ENCODE results near the gene LCLAT1. TPM values are rescaled to one million over a fixed set of nuclear protein-coding genes. Genes with fewer than 3 reads are reported as not detected.

The LCLAT1 gene
- total RNA-seq, 1 experiment from 2014 or later: 10.5 TPM

GRCh38 chr2:30412684-30413570, 34.1 kb upstream of the LCLAT1 start:
- Histone ChIP-seq H3K27me3 (ENCODE audit: control insufficient read depth, insufficient read depth, low read length) (no peaks in the 10 kb centered on the region), H3K36me3 (replicated peaks; ENCODE audit: control insufficient read depth, insufficient read depth, low read length) (no peaks in the 10 kb centered on the region), H3K4me3 (ENCODE audit: insufficient read depth, low read depth, low read length) (no peak overlapping the region)
- DNase-seq: no peak

- no peaks in the 10 kb centered on the region for H3K27me3 ChIP-seq (ENCODE audit: control insufficient read depth, insufficient read depth, low read length)
- DNase-seq: no peak
- no peaks in the 10 kb centered on the region for H3K36me3 ChIP-seq (replicated peaks; ENCODE audit: control insufficient read depth, insufficient read depth, low read length)
- H3K4me3 ChIP-seq (ENCODE audit: insufficient read depth, low read depth, low read length): no peak overlapping the region
Observed at GRCh38 chr2:30414961-30415360, 32.1 kb upstream of the LCLAT1 start.

- no peak overlapping the region for H3K4me3 ChIP-seq (ENCODE audit: insufficient read depth, low read depth, low read length)
- DNase-seq: peak; percentile 38
- H3K36me3 ChIP-seq (replicated peaks; ENCODE audit: control insufficient read depth, insufficient read depth, low read length): no peaks in the 10 kb centered on the region
- H3K27me3 ChIP-seq (ENCODE audit: control insufficient read depth, insufficient read depth, low read length): no peaks in the 10 kb centered on the region
Observed at GRCh38 chr2:30417253-30417652, 29.8 kb upstream of the LCLAT1 start.

GRCh38 chr2:30421026-30421603, 25.9 kb upstream of the LCLAT1 start:
- H3K4me3 ChIP-seq (ENCODE audit: insufficient read depth, low read depth, low read length): no peak overlapping the region
- no peaks in the 10 kb centered on the region for H3K27me3 ChIP-seq (ENCODE audit: control insufficient read depth, insufficient read depth, low read length)
- no peaks in the 10 kb centered on the region for H3K36me3 ChIP-seq (replicated peaks; ENCODE audit: control insufficient read depth, insufficient read depth, low read length)
- DNase-seq: no peak

- no peak overlapping the region for H3K4me3 ChIP-seq (ENCODE audit: insufficient read depth, low read depth, low read length)
- peak; percentile 57 for DNase-seq
- no peaks in the 10 kb centered on the region for H3K27me3 ChIP-seq (ENCODE audit: control insufficient read depth, insufficient read depth, low read length)
- no peaks in the 10 kb centered on the region for H3K36me3 ChIP-seq (replicated peaks; ENCODE audit: control insufficient read depth, insufficient read depth, low read length)
Observed at GRCh38 chr2:30421604-30422443, 25.2 kb upstream of the LCLAT1 start.

GRCh38 chr2:30422444-30423040, 24.5 kb upstream of the LCLAT1 start:
- H3K36me3 ChIP-seq (replicated peaks; ENCODE audit: control insufficient read depth, insufficient read depth, low read length): no peaks in the 10 kb centered on the region
- no peak for DNase-seq
- H3K27me3 ChIP-seq (ENCODE audit: control insufficient read depth, insufficient read depth, low read length): no peaks in the 10 kb centered on the region
- no peak overlapping the region for H3K4me3 ChIP-seq (ENCODE audit: insufficient read depth, low read depth, low read length)

- no peak overlapping the region for H3K4me3 ChIP-seq (ENCODE audit: insufficient read depth, low read depth, low read length)
- no peaks in the 10 kb centered on the region for H3K36me3 ChIP-seq (replicated peaks; ENCODE audit: control insufficient read depth, insufficient read depth, low read length)
- no peaks in the 10 kb centered on the region for H3K27me3 ChIP-seq (ENCODE audit: control insufficient read depth, insufficient read depth, low read length)
- no peak for DNase-seq
Observed at GRCh38 chr2:30424231-30424630, 22.8 kb upstream of the LCLAT1 start.

- H3K36me3 ChIP-seq (replicated peaks; ENCODE audit: control insufficient read depth, insufficient read depth, low read length): no peaks in the 10 kb centered on the region
- no peak for DNase-seq
Observed at GRCh38 chr2:30425326-30425725, 21.7 kb upstream of the LCLAT1 start.

GRCh38 chr2:30427606-30428347, 19.3 kb upstream of the LCLAT1 start:
- no peak overlapping the region for H3K4me3 ChIP-seq (ENCODE audit: insufficient read depth, low read depth, low read length)
- no peaks in the 10 kb centered on the region for H3K27me3 ChIP-seq (ENCODE audit: control insufficient read depth, insufficient read depth, low read length)
- no peak for DNase-seq
- H3K36me3 ChIP-seq (replicated peaks; ENCODE audit: control insufficient read depth, insufficient read depth, low read length): no peaks in the 10 kb centered on the region

More at GRCh38 chr2:30425326-30425725, 21.7 kb upstream of the LCLAT1 start:
- Histone ChIP-seq H3K4me3 (ENCODE audit: insufficient read depth, low read depth, low read length) (no peak overlapping the region), H3K27me3 (ENCODE audit: control insufficient read depth, insufficient read depth, low read length) (no peaks in the 10 kb centered on the region)

GRCh38 chr2:30428348-30428662, 18.7 kb upstream of the LCLAT1 start:
- Histone ChIP-seq H3K27me3 (ENCODE audit: control insufficient read depth, insufficient read depth, low read length) (no peaks in the 10 kb centered on the region), H3K36me3 (replicated peaks; ENCODE audit: control insufficient read depth, insufficient read depth, low read length) (no peaks in the 10 kb centered on the region), H3K4me3 (ENCODE audit: insufficient read depth, low read depth, low read length) (no peak overlapping the region)
- no peak for DNase-seq

- no peak for DNase-seq
- no peaks in the 10 kb centered on the region for H3K27me3 ChIP-seq (ENCODE audit: control insufficient read depth, insufficient read depth, low read length)
- H3K4me3 ChIP-seq (ENCODE audit: insufficient read depth, low read depth, low read length): no peak overlapping the region
- H3K36me3 ChIP-seq (replicated peaks; ENCODE audit: control insufficient read depth, insufficient read depth, low read length): no peaks in the 10 kb centered on the region
Observed at GRCh38 chr2:30428827-30429461, 18.1 kb upstream of the LCLAT1 start.

- no peaks in the 10 kb centered on the region for H3K36me3 ChIP-seq (replicated peaks; ENCODE audit: control insufficient read depth, insufficient read depth, low read length)
- DNase-seq: no peak
- no peak overlapping the region for H3K4me3 ChIP-seq (ENCODE audit: insufficient read depth, low read depth, low read length)
Observed at GRCh38 chr2:30433541-30434299, 13.3 kb upstream of the LCLAT1 start.

GRCh38 chr2:30434708-30435107, 12.3 kb upstream of the LCLAT1 start:
- H3K36me3 ChIP-seq (replicated peaks; ENCODE audit: control insufficient read depth, insufficient read depth, low read length): no peaks in the 10 kb centered on the region
- H3K27me3 ChIP-seq (ENCODE audit: control insufficient read depth, insufficient read depth, low read length): no peaks in the 10 kb centered on the region
- no peak overlapping the region for H3K4me3 ChIP-seq (ENCODE audit: insufficient read depth, low read depth, low read length)
- DNase-seq: no peak

More at GRCh38 chr2:30433541-30434299, 13.3 kb upstream of the LCLAT1 start:
- H3K27me3 ChIP-seq (ENCODE audit: control insufficient read depth, insufficient read depth, low read length): no peaks in the 10 kb centered on the region
